HepG2 (cell line): Measurements from ENCODE around the gene MYL3. TPM values are rescaled to one million over a fixed set of nuclear protein-coding genes. Genes with fewer than 3 reads are reported as not detected.
A peak's percentile ranks its signal among the peaks of the same experiment; 100 is the strongest.

Experiments
- ATAC-seq: fragments of 200-7000 bp; cut with Tn5 transposase; 3 replicates; pipeline ENCODE4 v1.9.1; 2020; ENCODE audit warnings: mild to moderate bottlenecking, moderate library complexity
- BruUV-seq: library from RNA; stranded (reverse); fragments of 400-500 nt; replicated peaks from 2 replicates; lab custom pipeline; 2021; lab: Mats Ljungman, UMichigan
- CTCF ChIA-PET: fragments of 300-600 bp; formaldehyde crosslinking; extraction: SDS; loops from one replicate; lab custom pipeline; 2021; ENCODE audit warnings: low total read pairs, inconsistent platforms, low intra/inter-chr PET ratio; lab: Yijun Ruan, JAX
- POLR2A ChIA-PET: fragments of 350-600 bp; sonication (Branson Sonifier 250); formaldehyde crosslinking; loops from one replicate; lab custom pipeline; 2020; ENCODE audit warnings: antibody characterized with exemption, inconsistent platforms; lab: Yijun Ruan, JAX
- DNase-seq: peaks from one replicate; pipeline ENCODE4 v3.0.0-alpha.2; 2015; ENCODE audit warnings: low spot score
- FAIRE-seq: peaks from 3 replicates; lab custom pipeline; 2011; peaks lifted over from hg19 to GRCh38; lab: Jason Lieb, UNC
- H2AFZ ChIP-seq: one replicate; pipeline ENCODE4 v1.6.1; 2011; ENCODE audit warnings: low read length, inconsistent platforms
- H3K27ac ChIP-seq: fragments of 300-600 bp; 3 replicates; pipeline ENCODE4 v1.8.0; 2011; ENCODE audit warnings: mixed run types, mild to moderate bottlenecking, mixed read lengths, low read length, inconsistent platforms; ENCODE audit not compliant: insufficient read depth; ENCODE audit errors: extremely low read length
- H3K27me3 ChIP-seq, 2 experiments: fragments of 200-600 bp in 1 of 2; 2 replicates in 1 of 2; 3 replicates in 1 of 2; pipeline versions ENCODE4 v1.6.0 to v1.8.0; 2011; ENCODE audit warnings: low read length in 2 of 2, mild to moderate bottlenecking in 2 of 2, moderate library complexity in 2 of 2, inconsistent platforms in 1 of 2; ENCODE audit not compliant: insufficient read depth in 2 of 2, control insufficient read depth in 1 of 2
- H3K36me3 ChIP-seq, 2 experiments: fragments of 200-600 bp in 1 of 2; replicated peaks in 1 of 2; 2 replicates in 1 of 2; 3 replicates in 1 of 2; pipeline versions ENCODE4 v1.5.1 to v1.8.0; 2011; ENCODE audit warnings: low read length in 2 of 2, inconsistent platforms in 1 of 2; ENCODE audit not compliant: insufficient read depth in 2 of 2, control insufficient read depth in 1 of 2
- H3K4me1 ChIP-seq: 2 replicates; pipeline ENCODE4 v1.5.1; 2012; ENCODE audit warnings: low read length, inconsistent platforms; ENCODE audit not compliant: insufficient read depth
- H3K4me2 ChIP-seq: 2 replicates; pipeline ENCODE4 v1.6.0; 2011; ENCODE audit warnings: low read depth, low read length, inconsistent platforms
- H3K4me3 ChIP-seq, 3 experiments: fragments of 200-600 bp in 1 of 3; sonication (generic), shearing (Covaris generic) in 1 of 3; replicated peaks in 1 of 3; 2 replicates each; pipeline ENCODE4 v1.5.1; 2011 to 2016; ENCODE audit warnings: low read length in 3 of 3, inconsistent platforms in 2 of 3, low read depth in 2 of 3, mild to moderate bottlenecking in 2 of 3, control low read depth in 1 of 3, mixed read lengths in 1 of 3; ENCODE audit not compliant: insufficient read depth in 1 of 3
- H3K79me2 ChIP-seq: one replicate; pipeline ENCODE4 v1.6.1; 2011; ENCODE audit warnings: low read length, inconsistent platforms; ENCODE audit not compliant: insufficient read depth
- H3K9ac ChIP-seq: 2 replicates; pipeline ENCODE4 v1.6.0; 2011; ENCODE audit warnings: mild to moderate bottlenecking, low read depth, low read length, inconsistent platforms; ENCODE audit not compliant: insufficient read depth
- H3K9me3 ChIP-seq: 2 replicates; pipeline ENCODE4 v1.5.1; 2012; ENCODE audit warnings: mild to moderate bottlenecking, low read length
- H4K20me1 ChIP-seq: 2 replicates; pipeline ENCODE4 v1.6.0; 2011; ENCODE audit warnings: inconsistent platforms, mild to moderate bottlenecking, low read length, moderate library complexity; ENCODE audit not compliant: insufficient read depth
- FOXC1 ChIP-seq: sonication (generic); formaldehyde crosslinking; IDR thresholded peaks from 2 replicates; pipeline ENCODE4 v1.8.0; 2022; ENCODE audit warnings: mild to moderate bottlenecking, missing genetic modification reagents, borderline replicate concordance
- HOXA3 ChIP-seq: sonication (generic); formaldehyde crosslinking; IDR thresholded peaks from 2 replicates; pipeline ENCODE4 v1.5.0; 2020; ENCODE audit warnings: missing genetic modification reagents
- IRX3 ChIP-seq: sonication (generic); formaldehyde crosslinking; IDR thresholded peaks from 2 replicates; pipeline ENCODE4 v1.8.1; 2023; ENCODE audit warnings: mild to moderate bottlenecking, low read depth, missing genetic modification reagents, borderline replicate concordance
- JARID2 ChIP-seq: sonication (generic); formaldehyde crosslinking; IDR thresholded peaks from 2 replicates; pipeline ENCODE4 v1.8.1; 2023; ENCODE audit warnings: missing genetic modification reagents, inconsistent platforms; ENCODE audit not compliant: insufficient replicate concordance
- MAFG ChIP-seq: sonication (generic); formaldehyde crosslinking; IDR thresholded peaks from 2 replicates; pipeline ENCODE4 v1.5.1; 2020; ENCODE audit warnings: mild to moderate bottlenecking, missing genetic modification reagents
- NFE2L2 ChIP-seq: fragments of 150-350 bp; IDR thresholded peaks from 2 replicates; pipeline ENCODE4 v1.6.1; 2014; ENCODE audit warnings: low read length
- NR2C2 ChIP-seq: sonication (generic); formaldehyde crosslinking; IDR thresholded peaks from 2 replicates; pipeline ENCODE4 v1.4.0; 2020; ENCODE audit warnings: missing genetic modification reagents, mild to moderate bottlenecking, moderate library complexity, borderline replicate concordance
- SMYD3 ChIP-seq: sonication (generic); formaldehyde crosslinking; IDR thresholded peaks from 2 replicates; pipeline ENCODE4 v1.8.1; 2023; ENCODE audit warnings: mild to moderate bottlenecking, missing genetic modification reagents
- THYN1 ChIP-seq: sonication (generic); formaldehyde crosslinking; IDR thresholded peaks from 2 replicates; pipeline ENCODE4 v1.8.1; 2023; ENCODE audit warnings: low read depth, mild to moderate bottlenecking, moderate library complexity, missing genetic modification reagents, borderline replicate concordance
- ZNF816 ChIP-seq: sonication (generic); formaldehyde crosslinking; IDR thresholded peaks from 2 replicates; pipeline ENCODE4 v1.8.0; 2022; ENCODE audit warnings: missing genetic modification reagents, mild to moderate bottlenecking, borderline replicate concordance
- WGBS: methylation state at CpG from one replicate; pipeline ENCODE4 v1.1.6; 2017; ENCODE audit warnings: low lambda C conversion rate; 5-methylcytosine and 5-hydroxymethylcytosine counted together
- in situ Hi-C: cut with HindIII; loops from 2 replicates; pipeline ENCODE4 v1.10.0; 2017; ENCODE audit warnings: low pct_unique_long_range_greater_than_20kb; ENCODE audit not compliant: extremely low pct_ligation_motif_present
- intact Hi-C: fragments of 100-400 bp; cut with micrococcal nuclease; formaldehyde crosslinking; loops from one replicate; pipeline ENCODE4 v1.10.0; 2022; ENCODE audit not compliant: unreplicated experiment
- polyA plus RNA-seq, 8 experiments: library from polyadenylated mRNA; depleted of rRNA in 3 of 8; stranded (reverse) in 7 of 8; unstranded in 1 of 8; fragments of >200 nt; fragmentation: Illumina TruSeq in 4 of 8; extraction: Trizol in 4 of 8; gene quantifications; 2 replicates each; pipeline versions ENCODE4 v1.2.1 to v1.2.3, GENCODE V29; 2011 to 2016; ENCODE audit warnings: low read depth in 4 of 8, missing spikeins in 1 of 8, mixed read lengths in 1 of 8; ENCODE audit not compliant: insufficient read depth in 1 of 8
- total RNA-seq, 5 experiments: library from RNA; depleted of rRNA; stranded (reverse); fragments of >200 nt; fragmentation: Illumina TruSeq; extraction: Trizol; gene quantifications; 2 replicates each; pipeline ENCODE4 v1.2.3, GENCODE V29; 2016; ENCODE audit warnings: low read depth in 1 of 5
- TF ChIP-seq, protein P1 (sequence below): sonication (generic); formaldehyde crosslinking; IDR thresholded peaks from 2 replicates; pipeline ENCODE4 v1.8.1; 2023; ENCODE audit warnings: mild to moderate bottlenecking, missing genetic modification reagents
- TF ChIP-seq, protein P2 (sequence below): sonication (generic); formaldehyde crosslinking; IDR thresholded peaks from 2 replicates; pipeline ENCODE4 v1.4.0; 2020; ENCODE audit warnings: mild to moderate bottlenecking, missing genetic modification reagents
- TF ChIP-seq, protein P3 (sequence below): sonication (generic); formaldehyde crosslinking; IDR thresholded peaks from 2 replicates; pipeline ENCODE4 v1.8.0; 2022; ENCODE audit warnings: missing genetic modification reagents, low read depth, mild to moderate bottlenecking, borderline replicate concordance
- TF ChIP-seq, protein P4 (sequence below): sonication (generic); formaldehyde crosslinking; IDR thresholded peaks from 2 replicates; pipeline ENCODE4 v1.5.0; 2020; ENCODE audit warnings: missing genetic modification reagents, mild to moderate bottlenecking, borderline replicate concordance

Gene MYL3
- total and polyA plus RNA-seq, 2 of the 13 experiments (the other 11 are each of a cell fraction or from before 2014, with no cell fraction given), result not detected

DNA sequence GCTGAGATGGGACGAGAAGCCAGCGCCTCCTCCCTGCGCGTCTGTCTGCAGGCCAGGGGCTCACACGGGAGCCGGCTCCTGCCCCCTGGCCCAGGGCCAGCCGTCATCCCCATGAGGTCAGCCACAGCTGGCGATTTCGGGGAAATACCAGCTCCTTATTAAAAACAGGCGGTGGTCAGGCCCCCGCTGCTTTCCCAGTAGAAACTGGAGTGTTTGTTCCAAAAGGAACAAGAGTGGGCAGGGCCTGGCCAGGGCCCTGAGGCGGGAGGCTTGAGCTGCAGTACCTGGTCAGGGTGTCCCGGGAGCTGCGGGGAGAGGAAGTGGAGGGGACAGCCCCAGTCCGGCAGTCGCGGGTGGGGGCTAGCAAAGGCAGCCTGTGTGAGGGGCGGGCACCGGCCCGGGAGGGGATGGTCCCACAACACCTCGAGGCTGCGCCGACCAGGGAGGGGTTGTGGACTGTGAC, 17.8 kb downstream of the MYL3 start:
- FAIRE-seq (no peak), ATAC-seq (peak; percentile 47), DNase-seq (no peak)
- Histone ChIP-seq H3K36me3 (no peaks in the 10 kb centered on the region), H3K27me3 (no peaks in the 10 kb centered on the region; a peak in 1 of 5 replicates), H4K20me1 (no peaks in the 10 kb centered on the region), H3K79me2 (no peaks in the 10 kb centered on the region), H2AFZ (no peak overlapping the region), H3K4me2 (peak overlapping the region; percentile 61), H3K9ac (no peak overlapping the region), H3K9me3 (peaks cover 14% of the 10 kb centered on the region), H3K4me3 (peak overlapping the region in 2 of 3 experiments; percentile 9 to 52; a peak in 3 of 6 replicates), H3K4me1 (peaks cover 17% of the 10 kb centered on the region), H3K27ac (no peak overlapping the region)
- no TSS peak for BruUV-seq
- intact Hi-C loops, result no loop called here
- in situ Hi-C loops, result no loop called here
- WGBS, result 50% methylated on average over 2 of the region's 23 CpGs
- ChIA-PET POLR2A (no interaction called here), CTCF (no interaction called here)
- no peak for TF ChIP-seq MAFG (CRISPR knock-in tag)
- no peak for TF ChIP-seq HOXA3 (CRISPR knock-in tag)
- TF ChIP-seq ZNF816 (CRISPR knock-in tag), result no peak
- no peak for TF ChIP-seq NR2C2 (CRISPR knock-in tag)
- TF ChIP-seq IRX3 (CRISPR knock-in tag), result no peak
- TF ChIP-seq, protein P1, sequence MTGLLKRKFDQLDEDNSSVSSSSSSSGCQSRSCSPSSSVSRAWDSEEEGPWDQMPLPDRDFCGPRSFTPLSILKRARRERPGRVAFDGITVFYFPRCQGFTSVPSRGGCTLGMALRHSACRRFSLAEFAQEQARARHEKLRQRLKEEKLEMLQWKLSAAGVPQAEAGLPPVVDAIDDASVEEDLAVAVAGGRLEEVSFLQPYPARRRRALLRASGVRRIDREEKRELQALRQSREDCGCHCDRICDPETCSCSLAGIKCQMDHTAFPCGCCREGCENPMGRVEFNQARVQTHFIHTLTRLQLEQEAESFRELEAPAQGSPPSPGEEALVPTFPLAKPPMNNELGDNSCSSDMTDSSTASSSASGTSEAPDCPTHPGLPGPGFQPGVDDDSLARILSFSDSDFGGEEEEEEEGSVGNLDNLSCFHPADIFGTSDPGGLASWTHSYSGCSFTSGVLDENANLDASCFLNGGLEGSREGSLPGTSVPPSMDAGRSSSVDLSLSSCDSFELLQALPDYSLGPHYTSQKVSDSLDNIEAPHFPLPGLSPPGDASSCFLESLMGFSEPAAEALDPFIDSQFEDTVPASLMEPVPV (CRISPR knock-in tag), result no peak
- TF ChIP-seq, protein P2, sequence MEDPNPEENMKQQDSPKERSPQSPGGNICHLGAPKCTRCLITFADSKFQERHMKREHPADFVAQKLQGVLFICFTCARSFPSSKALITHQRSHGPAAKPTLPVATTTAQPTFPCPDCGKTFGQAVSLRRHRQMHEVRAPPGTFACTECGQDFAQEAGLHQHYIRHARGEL (CRISPR knock-in tag), result no peak
- TF ChIP-seq, protein P3, sequence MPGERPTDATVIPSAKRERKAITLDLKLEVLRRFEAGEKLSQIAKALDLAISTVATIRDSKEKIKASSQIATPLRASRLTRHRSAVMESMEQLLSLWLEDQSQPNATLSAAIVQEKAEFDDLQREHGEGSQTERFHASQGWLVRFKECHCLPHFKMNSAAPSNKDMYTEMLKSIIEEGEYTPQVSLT (CRISPR knock-in tag), result no peak
- TF ChIP-seq JARID2 (CRISPR knock-in tag), result no peak
- TF ChIP-seq THYN1, result no peak
- TF ChIP-seq SMYD3 (CRISPR knock-in tag), result no peak
- TF ChIP-seq NFE2L2, result no peak
- TF ChIP-seq FOXC1, result no peak
- TF ChIP-seq, protein P4, sequence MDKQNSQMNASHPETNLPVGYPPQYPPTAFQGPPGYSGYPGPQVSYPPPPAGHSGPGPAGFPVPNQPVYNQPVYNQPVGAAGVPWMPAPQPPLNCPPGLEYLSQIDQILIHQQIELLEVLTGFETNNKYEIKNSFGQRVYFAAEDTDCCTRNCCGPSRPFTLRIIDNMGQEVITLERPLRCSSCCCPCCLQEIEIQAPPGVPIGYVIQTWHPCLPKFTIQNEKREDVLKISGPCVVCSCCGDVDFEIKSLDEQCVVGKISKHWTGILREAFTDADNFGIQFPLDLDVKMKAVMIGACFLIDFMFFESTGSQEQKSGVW, result no peak
